ENCODE results near the gene MYH9.

Gene MYH9

DNA sequence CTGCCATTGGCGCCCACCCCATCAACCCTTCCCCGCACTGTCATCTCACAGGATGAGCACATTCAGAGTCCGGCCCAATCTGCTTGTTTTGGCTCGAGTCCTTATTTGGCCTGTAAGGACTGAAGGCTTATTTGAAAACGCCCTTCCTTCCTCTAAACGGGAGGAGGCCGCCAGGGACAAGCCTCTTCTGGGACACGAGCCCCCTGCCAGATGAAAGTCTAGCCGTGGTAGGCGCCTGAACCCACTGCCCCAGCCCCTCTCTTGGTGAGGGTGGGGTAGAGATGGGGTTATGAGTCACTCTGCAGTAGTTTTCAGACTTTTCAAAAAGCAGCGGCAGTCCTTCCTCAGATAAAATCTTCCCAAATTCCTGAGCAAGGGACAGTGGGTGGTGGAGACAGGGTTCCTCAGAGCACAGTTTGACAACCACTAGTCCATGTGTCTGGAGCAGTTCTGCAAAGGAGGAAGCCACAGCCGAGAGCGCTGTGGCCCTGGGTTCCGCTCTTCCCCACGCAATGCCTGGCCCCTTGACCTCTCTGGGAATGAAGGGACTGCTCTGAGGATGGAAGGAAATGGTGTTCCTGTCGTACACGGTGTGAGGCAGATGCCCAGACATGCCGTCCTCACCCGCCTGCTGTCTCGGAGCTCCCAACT lies 57.0 kb downstream of the MYH9 start:
- DNase-seq (ENCODE audit: low read depth): peak; percentile 26
- peak overlapping the region; percentile 65 for H3K4me3 ChIP-seq (ENCODE audit: low read depth, low read length)
- no peak for TF ChIP-seq CTCF (IDR thresholded peaks at IDR 0.05; ENCODE audit: insufficient read depth, low read depth, low read length, missing control alignments)

GRCh38 chr22:36330127-36330526 lies 57.6 kb downstream of the MYH9 start:
- no peak for DNase-seq (ENCODE audit: low read depth)
- no peak for TF ChIP-seq CTCF (IDR thresholded peaks at IDR 0.05; ENCODE audit: insufficient read depth, low read depth, low read length, missing control alignments)
- peak overlapping the region; percentile 65 for H3K4me3 ChIP-seq (ENCODE audit: low read depth, low read length)

DNA sequence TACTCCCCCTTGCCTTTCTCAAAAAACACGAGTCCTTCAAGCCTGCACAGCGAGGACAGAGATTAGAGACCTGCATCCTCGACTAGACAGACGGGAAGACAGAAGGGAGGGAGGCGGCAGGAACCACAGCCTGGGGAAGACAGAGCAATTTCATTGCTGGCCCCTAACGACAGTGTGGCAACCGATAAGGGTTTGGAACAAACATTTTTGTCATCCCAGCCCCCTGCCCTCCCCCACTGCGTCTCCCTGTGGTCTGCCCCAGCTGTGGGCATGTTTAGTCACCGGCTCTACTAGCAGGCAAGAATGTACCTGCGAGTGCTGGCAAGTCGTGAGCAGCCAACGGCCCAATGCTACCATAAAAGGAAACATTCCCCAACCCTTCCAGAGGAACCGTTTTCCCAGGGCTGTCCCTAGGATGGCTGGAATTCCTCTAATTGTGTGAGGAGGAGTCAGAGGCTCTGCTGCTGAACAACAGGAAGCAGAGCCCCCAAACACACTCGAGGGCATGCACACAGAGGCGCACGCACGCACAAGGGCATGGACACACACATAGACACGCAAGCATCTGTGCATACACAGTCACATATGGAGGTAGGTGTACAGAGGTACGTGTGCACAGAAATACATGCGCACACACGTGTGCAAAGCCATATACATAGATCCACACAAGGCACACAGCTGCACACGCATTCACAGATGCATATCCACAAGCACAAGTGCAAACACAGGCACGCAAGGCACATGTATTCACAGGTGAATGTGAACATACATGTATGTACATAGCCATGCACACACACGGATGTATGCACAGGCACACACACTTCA lies 58.3 kb downstream of the MYH9 start:
- TF ChIP-seq CTCF (IDR thresholded peaks at IDR 0.05; ENCODE audit: insufficient read depth, low read depth, low read length, missing control alignments): no peak

DNA sequence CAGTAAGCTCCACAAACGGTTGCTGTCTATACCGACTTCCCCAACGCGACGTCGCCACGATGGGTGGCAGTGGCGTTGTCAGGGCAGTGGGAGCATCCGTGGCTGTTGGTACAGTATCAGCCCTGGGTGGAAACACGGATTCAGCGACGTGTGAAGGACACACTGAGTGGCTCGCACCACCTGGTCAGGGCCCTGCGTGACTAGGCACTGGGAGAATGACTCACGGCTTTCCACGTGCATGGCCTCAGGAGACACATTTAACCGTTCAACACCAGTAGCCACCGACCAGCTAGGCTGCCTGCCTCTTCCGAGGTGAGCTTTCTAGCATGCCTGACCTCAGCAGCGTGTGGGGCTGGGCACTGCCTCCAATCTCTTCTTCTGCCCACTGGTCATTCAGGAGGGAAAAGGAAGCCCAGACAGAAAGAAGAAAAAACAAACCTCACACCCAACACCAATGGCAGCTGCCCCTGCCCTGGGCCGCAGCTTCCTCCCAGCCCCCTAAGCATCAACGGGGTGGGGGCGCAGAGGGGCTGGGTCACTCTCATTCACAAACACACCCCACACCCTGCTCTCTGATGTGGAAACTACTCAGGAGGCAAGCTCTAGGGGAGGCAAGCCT lies 59.0 kb downstream of the MYH9 start:
- H3K4me3 ChIP-seq (ENCODE audit: low read depth, low read length): peak overlapping the region; percentile 65
- TF ChIP-seq CTCF (IDR thresholded peaks at IDR 0.05; ENCODE audit: insufficient read depth, low read depth, low read length, missing control alignments): no peak
- peak; percentile 79 for DNase-seq (ENCODE audit: low read depth)

More for the DNA sequence above, 58.3 kb downstream of the MYH9 start:
- peak overlapping the region; percentile 65 for H3K4me3 ChIP-seq (ENCODE audit: low read depth, low read length)
- peak; percentile 55 for DNase-seq (ENCODE audit: low read depth)

- TF ChIP-seq CTCF (IDR thresholded peaks at IDR 0.05; ENCODE audit: insufficient read depth, low read depth, low read length, missing control alignments): no peak
- DNase-seq (ENCODE audit: low read depth): no peak
- H3K4me3 ChIP-seq (ENCODE audit: low read depth, low read length): no peak overlapping the region
These were observed 59.7 kb downstream of the MYH9 start for GRCh38 chr22:36327922-36328551.

- TF ChIP-seq CTCF (IDR thresholded peaks at IDR 0.05; ENCODE audit: insufficient read depth, low read depth, low read length, missing control alignments): no peak
- no peak for DNase-seq (ENCODE audit: low read depth)
These were observed 61.3 kb downstream of the MYH9 start for GRCh38 chr22:36326178-36327161.

More at GRCh38 chr22:36326178-36327161, 61.3 kb downstream of the MYH9 start:
- H3K4me3 ChIP-seq (ENCODE audit: low read depth, low read length): no peak overlapping the region

All from GM12865 (cell line).